Measurements from ENCODE around the gene OIT3.

Gene OIT3

DNA sequence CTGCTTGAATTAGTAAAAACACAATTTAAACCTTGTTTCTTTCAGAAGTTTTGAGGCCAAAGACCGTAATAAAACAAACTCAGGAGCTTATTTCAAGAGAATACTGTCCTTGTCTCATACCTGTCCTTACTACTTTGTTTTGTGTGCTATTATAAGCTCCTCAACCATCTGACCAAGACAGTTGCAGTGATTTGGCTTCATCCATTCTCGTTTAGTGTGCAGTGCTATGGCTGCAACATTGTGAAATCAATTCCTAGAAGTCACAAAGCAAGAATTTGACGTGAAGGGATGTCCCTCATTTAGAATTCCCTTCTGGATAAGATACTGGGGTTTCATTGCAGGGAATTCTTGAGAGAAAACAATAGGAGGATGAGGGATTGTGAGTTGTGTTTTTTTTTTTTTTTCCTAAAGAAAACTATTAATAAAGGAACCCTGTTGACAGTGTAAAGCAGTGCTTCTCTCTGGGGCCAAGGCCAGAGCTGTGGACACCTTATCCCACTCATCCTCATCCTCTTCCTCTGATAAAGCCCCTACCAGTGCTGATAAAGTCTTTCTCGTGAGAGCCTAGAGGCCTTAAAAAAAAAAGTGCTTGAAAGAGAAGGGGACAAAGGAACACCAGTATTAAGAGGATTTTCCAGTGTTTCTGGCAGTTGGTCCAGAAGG is at the start of gene OIT3:
Gene OIT3, plus strand, starts transcription at position 604 of the 663 bp plus-strand sequence. CDS start 60 bp downstream, outside the sequence.
- Histone ChIP-seq H3K4me1 (ENCODE audit: control insufficient read depth, insufficient read depth, low read length) (no peaks in the 10 kb centered on the region), H3K27ac (ENCODE audit: low read length) (no peak within 1 kb of the TSS), H3K4me3 (ENCODE audit: low read length in 2 of 2) (no peak within 1 kb of the TSS), H3K9ac (ENCODE audit: low read length in 2 of 2) (no peak within 1 kb of the TSS), H3K27me3 (ENCODE audit: control insufficient read depth in 1 of 2, insufficient read depth in 2 of 2, low read length in 2 of 2) (no peaks in the 10 kb centered on the region), H3K36me3 (ENCODE audit: control insufficient read depth in 2 of 2, insufficient read depth in 2 of 2, low read length in 2 of 2) (peaks cover under 1 to 2% of the 10 kb centered on the region in 2 donors), H3K9me3 (ENCODE audit: control insufficient read depth in 2 of 2, low read length in 2 of 2) (no peaks in the 10 kb centered on the region)

DNA sequence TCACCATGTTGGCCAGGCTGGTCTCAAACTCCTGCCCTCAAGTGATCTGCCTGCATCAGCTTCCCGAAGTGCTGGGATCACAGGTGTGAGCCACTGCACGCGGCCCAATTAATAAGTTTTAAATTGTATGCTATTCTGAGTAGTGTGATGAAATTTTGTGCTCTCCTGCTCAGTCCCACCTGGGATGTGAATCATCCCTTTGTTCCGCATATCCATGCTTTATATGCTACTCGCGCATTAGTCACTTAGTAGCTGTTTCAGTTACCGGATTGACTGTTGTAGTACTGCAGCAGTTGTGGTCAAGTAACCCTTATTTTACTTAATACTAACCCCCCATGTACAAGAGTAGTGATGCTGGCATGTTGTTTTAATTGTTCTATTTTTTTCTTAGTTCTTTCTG is 47.3 kb upstream of the OIT3 start:
- no peak overlapping the region for H3K4me3 ChIP-seq (ENCODE audit: low read length in 2 of 2)
- no peaks in the 10 kb centered on the region for H3K4me1 ChIP-seq (ENCODE audit: control insufficient read depth, insufficient read depth, low read length)
- no peaks in the 10 kb centered on the region for H3K27me3 ChIP-seq (ENCODE audit: control insufficient read depth in 1 of 2, insufficient read depth in 2 of 2, low read length in 2 of 2)
- H3K36me3 ChIP-seq (ENCODE audit: control insufficient read depth in 2 of 2, insufficient read depth in 2 of 2, low read length in 2 of 2) = no peaks in the 10 kb centered on the region
- no peak overlapping the region for H3K9ac ChIP-seq (ENCODE audit: low read length in 2 of 2)
- H3K9me3 ChIP-seq (ENCODE audit: control insufficient read depth in 2 of 2, low read length in 2 of 2) = no peaks in the 10 kb centered on the region
- H3K27ac ChIP-seq (ENCODE audit: low read length) = no peak overlapping the region

DNA sequence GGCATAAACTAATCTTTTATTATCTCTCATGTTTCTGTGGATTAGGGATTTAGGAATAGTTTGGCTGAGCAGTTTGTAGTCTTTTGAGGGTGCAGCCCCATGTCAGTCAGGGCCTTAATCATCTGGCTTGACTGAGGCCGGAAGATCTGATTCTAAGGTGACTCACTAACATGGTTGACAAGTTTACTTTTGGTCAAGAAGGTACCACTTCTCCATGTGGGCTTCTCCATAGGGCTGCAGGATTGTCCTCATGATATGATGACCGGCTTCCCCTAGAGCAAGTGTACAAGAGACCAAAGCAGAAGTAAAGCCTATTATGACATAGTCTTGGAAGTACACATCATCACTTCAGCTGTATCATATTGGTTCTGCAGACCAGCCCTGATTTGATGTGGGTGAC is 45.9 kb upstream of the OIT3 start:
- no peak overlapping the region for H3K9ac ChIP-seq (ENCODE audit: low read length in 2 of 2)
- H3K27me3 ChIP-seq (ENCODE audit: control insufficient read depth in 1 of 2, insufficient read depth in 2 of 2, low read length in 2 of 2) = no peaks in the 10 kb centered on the region
- H3K4me3 ChIP-seq (ENCODE audit: low read length in 2 of 2) = no peak overlapping the region
- H3K4me1 ChIP-seq (ENCODE audit: control insufficient read depth, insufficient read depth, low read length) = no peaks in the 10 kb centered on the region
- H3K36me3 ChIP-seq (ENCODE audit: control insufficient read depth in 2 of 2, insufficient read depth in 2 of 2, low read length in 2 of 2) = no peaks in the 10 kb centered on the region
- H3K27ac ChIP-seq (ENCODE audit: low read length) = no peak overlapping the region
- no peaks in the 10 kb centered on the region for H3K9me3 ChIP-seq (ENCODE audit: control insufficient read depth in 2 of 2, low read length in 2 of 2)

- no peaks in the 10 kb centered on the region for H3K9me3 ChIP-seq (ENCODE audit: control insufficient read depth in 2 of 2, low read length in 2 of 2)
- H3K27me3 ChIP-seq (ENCODE audit: control insufficient read depth in 1 of 2, insufficient read depth in 2 of 2, low read length in 2 of 2) = no peaks in the 10 kb centered on the region
- H3K36me3 ChIP-seq (ENCODE audit: control insufficient read depth in 2 of 2, insufficient read depth in 2 of 2, low read length in 2 of 2) = no peaks in the 10 kb centered on the region
- H3K4me3 ChIP-seq (ENCODE audit: low read length in 2 of 2) = no peak overlapping the region
- no peaks in the 10 kb centered on the region for H3K4me1 ChIP-seq (ENCODE audit: control insufficient read depth, insufficient read depth, low read length)
- no peak overlapping the region for H3K27ac ChIP-seq (ENCODE audit: low read length)
- H3K9ac ChIP-seq (ENCODE audit: low read length in 2 of 2) = no peak overlapping the region
These were observed 42.7 kb upstream of the OIT3 start for GRCh38 chr10:72850861-72851260.

DNA sequence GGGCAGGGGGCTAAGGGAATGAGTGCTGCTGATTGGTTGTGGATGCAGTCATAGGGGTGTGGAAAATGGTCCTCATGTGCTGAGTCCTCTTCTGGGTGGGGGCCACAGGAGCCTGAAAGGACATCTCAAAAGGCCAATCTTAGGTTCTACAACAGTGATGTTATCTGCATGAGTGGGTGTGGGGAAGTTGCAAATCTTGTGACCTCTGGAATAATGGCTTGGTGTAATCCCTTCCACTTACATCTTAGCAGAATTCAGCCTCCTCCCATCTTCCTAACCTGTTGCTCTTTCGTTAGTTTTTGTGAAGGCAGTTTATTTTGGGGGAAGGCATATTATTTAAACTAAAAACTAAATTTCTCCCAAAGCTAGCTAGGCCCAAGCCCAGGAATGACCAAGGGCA is 42.0 kb upstream of the OIT3 start:
- no peak overlapping the region for H3K27ac ChIP-seq (ENCODE audit: low read length)
- H3K27me3 ChIP-seq (ENCODE audit: control insufficient read depth in 1 of 2, insufficient read depth in 2 of 2, low read length in 2 of 2) = no peaks in the 10 kb centered on the region
- H3K9me3 ChIP-seq (ENCODE audit: control insufficient read depth in 2 of 2, low read length in 2 of 2) = no peaks in the 10 kb centered on the region
- H3K4me3 ChIP-seq (ENCODE audit: low read length in 2 of 2) = no peak overlapping the region
- H3K9ac ChIP-seq (ENCODE audit: low read length in 2 of 2) = no peak overlapping the region
- H3K36me3 ChIP-seq (ENCODE audit: control insufficient read depth in 2 of 2, insufficient read depth in 2 of 2, low read length in 2 of 2) = no peaks in the 10 kb centered on the region
- no peaks in the 10 kb centered on the region for H3K4me1 ChIP-seq (ENCODE audit: control insufficient read depth, insufficient read depth, low read length)

DNA sequence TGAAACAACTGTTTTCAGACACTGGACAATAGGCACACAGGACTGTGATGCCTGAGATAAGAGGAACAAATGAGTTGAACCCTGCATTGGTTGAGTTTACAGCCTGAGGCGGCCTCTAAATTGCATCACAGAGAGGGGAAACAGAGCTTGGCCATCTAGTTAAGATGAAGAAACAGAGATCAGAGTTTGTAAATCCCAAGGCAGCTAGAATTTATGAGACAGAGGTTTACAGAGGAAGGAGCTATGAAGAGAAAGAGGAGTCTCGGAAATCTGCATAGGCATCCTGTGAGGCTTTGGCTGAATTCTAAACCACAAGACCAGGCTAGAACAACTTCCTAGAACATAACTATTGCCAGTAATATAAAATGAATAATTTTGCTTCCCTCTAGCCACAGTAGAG is 41.0 kb upstream of the OIT3 start:
- Histone ChIP-seq H3K4me3 (ENCODE audit: low read length in 2 of 2) (no peak overlapping the region), H3K4me1 (ENCODE audit: control insufficient read depth, insufficient read depth, low read length) (no peaks in the 10 kb centered on the region), H3K27me3 (ENCODE audit: control insufficient read depth in 1 of 2, insufficient read depth in 2 of 2, low read length in 2 of 2) (no peaks in the 10 kb centered on the region), H3K36me3 (ENCODE audit: control insufficient read depth in 2 of 2, insufficient read depth in 2 of 2, low read length in 2 of 2) (no peaks in the 10 kb centered on the region), H3K9me3 (ENCODE audit: control insufficient read depth in 2 of 2, low read length in 2 of 2) (no peaks in the 10 kb centered on the region), H3K27ac (ENCODE audit: low read length) (no peak overlapping the region), H3K9ac (ENCODE audit: low read length in 2 of 2) (no peak overlapping the region)

DNA sequence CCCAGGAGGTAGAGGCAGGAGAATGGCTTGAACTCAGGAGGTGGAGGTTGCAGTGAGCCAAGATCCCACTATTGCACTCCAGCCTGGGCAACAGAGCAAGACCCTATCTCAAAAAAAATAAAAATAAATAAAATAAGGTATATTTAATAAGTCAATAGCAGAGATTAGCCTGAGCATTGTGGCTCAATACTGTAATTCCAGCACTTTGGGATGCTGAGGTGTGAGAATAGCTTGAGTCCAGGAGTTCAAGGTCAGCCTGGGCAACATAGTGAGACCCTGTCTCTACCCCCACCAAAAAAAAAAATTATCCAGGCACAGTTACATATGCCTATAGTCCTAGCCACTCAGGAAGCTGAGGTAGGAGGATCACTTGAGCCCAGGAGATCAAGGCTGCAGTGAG is 38.4 kb upstream of the OIT3 start:
- Histone ChIP-seq H3K27ac (ENCODE audit: low read length) (no peak overlapping the region), H3K4me1 (ENCODE audit: control insufficient read depth, insufficient read depth, low read length) (no peaks in the 10 kb centered on the region), H3K27me3 (ENCODE audit: control insufficient read depth in 1 of 2, insufficient read depth in 2 of 2, low read length in 2 of 2) (no peaks in the 10 kb centered on the region), H3K36me3 (ENCODE audit: control insufficient read depth in 2 of 2, insufficient read depth in 2 of 2, low read length in 2 of 2) (no peaks in the 10 kb centered on the region), H3K4me3 (ENCODE audit: low read length in 2 of 2) (no peak overlapping the region), H3K9ac (ENCODE audit: low read length in 2 of 2) (no peak overlapping the region), H3K9me3 (ENCODE audit: control insufficient read depth in 2 of 2, low read length in 2 of 2) (no peaks in the 10 kb centered on the region)

- H3K4me3 ChIP-seq (ENCODE audit: low read length in 2 of 2) = no peak overlapping the region
- no peaks in the 10 kb centered on the region for H3K9me3 ChIP-seq (ENCODE audit: control insufficient read depth in 2 of 2, low read length in 2 of 2)
- H3K36me3 ChIP-seq (ENCODE audit: control insufficient read depth in 2 of 2, insufficient read depth in 2 of 2, low read length in 2 of 2) = no peaks in the 10 kb centered on the region
- H3K9ac ChIP-seq (ENCODE audit: low read length in 2 of 2) = no peak overlapping the region
- no peak overlapping the region for H3K27ac ChIP-seq (ENCODE audit: low read length)
- H3K4me1 ChIP-seq (ENCODE audit: control insufficient read depth, insufficient read depth, low read length) = no peaks in the 10 kb centered on the region
- no peaks in the 10 kb centered on the region for H3K27me3 ChIP-seq (ENCODE audit: control insufficient read depth in 1 of 2, insufficient read depth in 2 of 2, low read length in 2 of 2)
These were observed 37.7 kb upstream of the OIT3 start for GRCh38 chr10:72855790-72856189.

DNA sequence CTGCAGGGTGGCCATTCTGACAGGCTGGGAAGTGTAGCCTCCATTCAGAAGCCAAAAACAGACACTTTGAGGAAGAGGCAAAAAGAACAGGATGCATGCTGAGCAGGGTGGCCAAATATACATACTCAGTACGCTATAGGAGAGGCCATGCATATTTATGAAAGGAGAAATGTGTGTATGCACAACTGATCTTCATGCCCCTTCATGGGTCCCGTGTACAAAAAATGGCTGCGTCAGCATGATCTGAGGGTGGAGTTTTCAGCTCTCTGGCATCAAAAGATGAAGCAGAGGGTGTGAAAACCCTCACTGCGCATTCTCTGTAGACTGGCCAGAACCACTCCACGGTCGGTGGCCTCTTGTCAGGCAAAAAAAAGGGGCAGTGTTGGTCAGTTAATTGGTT is 35.5 kb upstream of the OIT3 start:
- no peaks in the 10 kb centered on the region for H3K27me3 ChIP-seq (ENCODE audit: control insufficient read depth in 1 of 2, insufficient read depth in 2 of 2, low read length in 2 of 2)
- H3K9ac ChIP-seq (ENCODE audit: low read length in 2 of 2) = no peak overlapping the region
- no peak overlapping the region for H3K4me3 ChIP-seq (ENCODE audit: low read length in 2 of 2)
- H3K27ac ChIP-seq (ENCODE audit: low read length) = no peak overlapping the region
- no peaks in the 10 kb centered on the region for H3K4me1 ChIP-seq (ENCODE audit: control insufficient read depth, insufficient read depth, low read length)
- no peaks in the 10 kb centered on the region for H3K9me3 ChIP-seq (ENCODE audit: control insufficient read depth in 2 of 2, low read length in 2 of 2)
- H3K36me3 ChIP-seq (ENCODE audit: control insufficient read depth in 2 of 2, insufficient read depth in 2 of 2, low read length in 2 of 2) = peaks cover 0 to 2% of the 10 kb centered on the region in 2 donors

GRCh38 chr10:72862957-72863356 is 30.6 kb upstream of the OIT3 start:
- Histone ChIP-seq H3K4me1 (ENCODE audit: control insufficient read depth, insufficient read depth, low read length) (no peaks in the 10 kb centered on the region), H3K27ac (ENCODE audit: low read length) (no peak overlapping the region), H3K9me3 (ENCODE audit: control insufficient read depth in 2 of 2, low read length in 2 of 2) (no peaks in the 10 kb centered on the region), H3K36me3 (ENCODE audit: control insufficient read depth in 2 of 2, insufficient read depth in 2 of 2, low read length in 2 of 2) (peaks cover 0 to 2% of the 10 kb centered on the region in 2 donors), H3K9ac (ENCODE audit: low read length in 2 of 2) (no peak overlapping the region), H3K27me3 (ENCODE audit: control insufficient read depth in 1 of 2, insufficient read depth in 2 of 2, low read length in 2 of 2) (no peaks in the 10 kb centered on the region), H3K4me3 (ENCODE audit: low read length in 2 of 2) (no peak overlapping the region)

- H3K36me3 ChIP-seq (ENCODE audit: control insufficient read depth in 2 of 2, insufficient read depth in 2 of 2, low read length in 2 of 2) = peaks cover 0 to 7% of the 10 kb centered on the region in 2 donors
- H3K4me3 ChIP-seq (ENCODE audit: low read length in 2 of 2) = no peak overlapping the region
- no peak overlapping the region for H3K27ac ChIP-seq (ENCODE audit: low read length)
- no peaks in the 10 kb centered on the region for H3K4me1 ChIP-seq (ENCODE audit: control insufficient read depth, insufficient read depth, low read length)
- no peak overlapping the region for H3K9ac ChIP-seq (ENCODE audit: low read length in 2 of 2)
- no peaks in the 10 kb centered on the region for H3K9me3 ChIP-seq (ENCODE audit: control insufficient read depth in 2 of 2, low read length in 2 of 2)
- H3K27me3 ChIP-seq (ENCODE audit: control insufficient read depth in 1 of 2, insufficient read depth in 2 of 2, low read length in 2 of 2) = no peaks in the 10 kb centered on the region
These were observed 18.1 kb upstream of the OIT3 start for GRCh38 chr10:72875250-72876055.

Data from stomach smooth muscle (tissue), 2 donors.